Measurements from ENCODE around the gene SIMC1.

DNA sequence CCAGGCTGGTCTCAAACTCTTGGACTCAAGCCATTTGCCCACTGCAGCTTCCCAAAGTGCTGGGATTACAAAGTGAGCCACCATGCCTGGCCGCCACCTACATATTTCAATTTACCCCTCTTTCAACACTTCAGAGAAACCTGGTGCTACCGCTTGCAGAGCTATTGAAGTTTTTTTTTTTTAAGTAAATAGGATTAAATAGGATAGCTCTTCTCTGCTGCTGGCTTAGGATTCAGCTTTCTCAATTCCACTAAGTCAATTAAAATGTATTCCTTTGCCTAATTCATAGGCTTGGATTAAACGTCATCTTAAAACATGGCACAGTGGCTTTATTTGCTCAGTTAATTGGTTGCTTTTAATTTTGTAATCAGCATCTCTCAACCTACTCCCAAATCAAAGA lies 82.4 kb downstream of the SIMC1 start:
- TF ChIP-seq, protein P1, sequence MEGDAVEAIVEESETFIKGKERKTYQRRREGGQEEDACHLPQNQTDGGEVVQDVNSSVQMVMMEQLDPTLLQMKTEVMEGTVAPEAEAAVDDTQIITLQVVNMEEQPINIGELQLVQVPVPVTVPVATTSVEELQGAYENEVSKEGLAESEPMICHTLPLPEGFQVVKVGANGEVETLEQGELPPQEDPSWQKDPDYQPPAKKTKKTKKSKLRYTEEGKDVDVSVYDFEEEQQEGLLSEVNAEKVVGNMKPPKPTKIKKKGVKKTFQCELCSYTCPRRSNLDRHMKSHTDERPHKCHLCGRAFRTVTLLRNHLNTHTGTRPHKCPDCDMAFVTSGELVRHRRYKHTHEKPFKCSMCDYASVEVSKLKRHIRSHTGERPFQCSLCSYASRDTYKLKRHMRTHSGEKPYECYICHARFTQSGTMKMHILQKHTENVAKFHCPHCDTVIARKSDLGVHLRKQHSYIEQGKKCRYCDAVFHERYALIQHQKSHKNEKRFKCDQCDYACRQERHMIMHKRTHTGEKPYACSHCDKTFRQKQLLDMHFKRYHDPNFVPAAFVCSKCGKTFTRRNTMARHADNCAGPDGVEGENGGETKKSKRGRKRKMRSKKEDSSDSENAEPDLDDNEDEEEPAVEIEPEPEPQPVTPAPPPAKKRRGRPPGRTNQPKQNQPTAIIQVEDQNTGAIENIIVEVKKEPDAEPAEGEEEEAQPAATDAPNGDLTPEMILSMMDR (IDR thresholded peaks at IDR 0.05; ENCODE audit: insufficient read depth, low read length, poor library complexity, severe bottlenecking) = no peak
- TF ChIP-seq EZH2phosphoT487 (conservative IDR thresholded peaks at IDR 0.05; ENCODE audit: low read length) = no peak
